Measurements from ENCODE around the gene NUBP2. TPM values are rescaled to one million over a fixed set of nuclear protein-coding genes. Genes with fewer than 3 reads are reported as not detected.
A peak's percentile ranks its signal among the peaks of the same experiment; 100 is the strongest.

The NUBP2 gene
- total and polyA plus RNA-seq, 2 experiments from 2014 or later = 79.4 to 175 TPM

- TF ChIP-seq REST (IDR thresholded peaks at IDR 0.05; ENCODE audit: unreplicated experiment) (no peak), CREB1 (CRISPR knock-in tag; IDR thresholded peaks at IDR 0.05; ENCODE audit: low read depth) (no peak), EZH2 (IDR thresholded peaks at IDR 0.05; ENCODE audit: low read depth, unreplicated experiment) (no peak)
These were observed 877 bp upstream of the NUBP2 start (continued) for GRCh38 chr16:1781758-1782407.

GRCh38 chr16:1784977-1785845 is 2.5 kb downstream of the NUBP2 start:
- no peak for ATAC-seq
- H3K4me2 ChIP-seq = no peak overlapping the region
- Mint-ChIP-seq H3K9me3 (peaks cover 10% of the 10 kb centered on the region; the same call in 2 of the 3 replicates), H3K4me3 (peak overlapping the region; percentile 49; the same call in 2 of the 3 replicates), H3K27me3 (ENCODE audit: insufficient read depth, low read depth, poor library complexity) (peaks cover 30% of the 10 kb centered on the region), H3K4me1 (peaks cover 5% of the 10 kb centered on the region), H3K36me3 (ENCODE audit: low read depth) (peaks cover 16% of the 10 kb centered on the region), H3K27ac (no peak overlapping the region)
- no peaks in the 10 kb centered on the region for H3K36me3 ChIP-seq (ENCODE audit: insufficient read depth)
- no peak overlapping the region for H3K27ac ChIP-seq (ENCODE audit: low read depth)
- peaks cover 22% of the 10 kb centered on the region for H4K20me1 ChIP-seq (replicated peaks; ENCODE audit: insufficient read depth)
- no peaks in the 10 kb centered on the region for H3K27me3 ChIP-seq (ENCODE audit: insufficient read depth)
- 0 out of 2 replicates have a peak, but pooled peaks cover 3% of the 10 kb centered on the region for H3F3A ChIP-seq (replicated peaks; ENCODE audit: low read depth)
- no peak for DNase-seq (ENCODE audit: low spot score)
- H3K79me2 ChIP-seq (replicated peaks; ENCODE audit: insufficient read depth) = peaks cover 35% of the 10 kb centered on the region
- H3K4me3 ChIP-seq = no peak overlapping the region
- no peak overlapping the region for H2AFZ ChIP-seq
- no peaks in the 10 kb centered on the region for H3K9me2 ChIP-seq (ENCODE audit: insufficient read depth)
- H3K4me1 ChIP-seq (ENCODE audit: insufficient read depth) = peaks cover 4% of the 10 kb centered on the region; the same call in 1 of the 2 replicates
- TF ChIP-seq EZH2 (IDR thresholded peaks at IDR 0.05; ENCODE audit: low read depth, unreplicated experiment) (no peak), CTCF (conservative IDR thresholded peaks at IDR 0.05; ENCODE audit: low read depth in 2 of 2) (no peak), ZNF331 (CRISPR knock-in tag; IDR thresholded peaks at IDR 0.05; ENCODE audit: low read depth) (no peak), STAT1 (IDR thresholded peaks at IDR 0.05; ENCODE audit: unreplicated experiment) (no peak), REST (IDR thresholded peaks at IDR 0.05; ENCODE audit: unreplicated experiment) (no peak)
